ENCODE measurements around the gene VSNL1. TPM values are rescaled to one million over a fixed set of nuclear protein-coding genes. Genes with fewer than 3 reads are reported as not detected.

The VSNL1 gene
- total RNA-seq, 1 donor: 0.36 TPM

GRCh38 chr2:17547737-17548136, 7.2 kb downstream of the VSNL1 start:
- no peak overlapping the region for H2AFZ ChIP-seq (ENCODE audit: low read length)
- no peaks in the 10 kb centered on the region for H4K20me1 ChIP-seq (ENCODE audit: insufficient read depth, low read length)
- no peaks in the 10 kb centered on the region for H3K36me3 ChIP-seq (ENCODE audit: insufficient read depth, low read length)
- DNase-seq (ENCODE audit: insufficient read length, low spot score, missing footprints): no peak
- no peak overlapping the region for H3K27ac ChIP-seq (ENCODE audit: low read depth, low read length)
- peaks cover 11% of the 10 kb centered on the region for H3K27me3 ChIP-seq (ENCODE audit: insufficient read depth, low read length)
- no peak overlapping the region for H3K4me2 ChIP-seq (ENCODE audit: insufficient read depth, low read length)
- H3K4me1 ChIP-seq (ENCODE audit: insufficient read depth, low read length): peaks cover 5% of the 10 kb centered on the region
- no peaks in the 10 kb centered on the region for H3K79me2 ChIP-seq (ENCODE audit: insufficient read depth, low read length)
- TF ChIP-seq CTCF (IDR thresholded peaks at IDR 0.05; ENCODE audit: extremely low read depth, low read depth, low read length): no peak
- H3K4me3 ChIP-seq (ENCODE audit: insufficient read depth, low read length): no peak overlapping the region
- H3K9me3 ChIP-seq (ENCODE audit: low read depth, low read length): no peaks in the 10 kb centered on the region

GRCh38 chr2:17550907-17551306, 10.4 kb downstream of the VSNL1 start:
- DNase-seq (ENCODE audit: insufficient read length, low spot score, missing footprints): no peak
- Histone ChIP-seq H3K4me3 (ENCODE audit: insufficient read depth, low read length) (no peak overlapping the region), H3K36me3 (ENCODE audit: insufficient read depth, low read length) (no peaks in the 10 kb centered on the region), H3K9me3 (ENCODE audit: low read depth, low read length) (no peaks in the 10 kb centered on the region), H3K27me3 (ENCODE audit: insufficient read depth, low read length) (peaks cover 2% of the 10 kb centered on the region), H4K20me1 (ENCODE audit: insufficient read depth, low read length) (no peaks in the 10 kb centered on the region), H3K27ac (ENCODE audit: low read depth, low read length) (no peak overlapping the region), H3K4me2 (ENCODE audit: insufficient read depth, low read length) (no peak overlapping the region), H3K79me2 (ENCODE audit: insufficient read depth, low read length) (no peaks in the 10 kb centered on the region), H3K4me1 (ENCODE audit: insufficient read depth, low read length) (no peaks in the 10 kb centered on the region), H2AFZ (ENCODE audit: low read length) (no peak overlapping the region)
- no peak for TF ChIP-seq CTCF (IDR thresholded peaks at IDR 0.05; ENCODE audit: extremely low read depth, low read depth, low read length)

- Histone ChIP-seq H3K9me3 (ENCODE audit: low read depth, low read length) (no peaks in the 10 kb centered on the region), H3K4me2 (ENCODE audit: insufficient read depth, low read length) (no peak overlapping the region), H3K27me3 (ENCODE audit: insufficient read depth, low read length) (no peaks in the 10 kb centered on the region), H3K4me1 (ENCODE audit: insufficient read depth, low read length) (no peaks in the 10 kb centered on the region), H4K20me1 (ENCODE audit: insufficient read depth, low read length) (no peaks in the 10 kb centered on the region), H3K79me2 (ENCODE audit: insufficient read depth, low read length) (no peaks in the 10 kb centered on the region), H3K4me3 (ENCODE audit: insufficient read depth, low read length) (no peak overlapping the region), H3K36me3 (ENCODE audit: insufficient read depth, low read length) (no peaks in the 10 kb centered on the region), H3K27ac (ENCODE audit: low read depth, low read length) (no peak overlapping the region), H2AFZ (ENCODE audit: low read length) (no peak overlapping the region)
- no peak for TF ChIP-seq CTCF (IDR thresholded peaks at IDR 0.05; ENCODE audit: extremely low read depth, low read depth, low read length)
- DNase-seq (ENCODE audit: insufficient read length, low spot score, missing footprints): no peak
These were observed 14.7 kb downstream of the VSNL1 start for GRCh38 chr2:17555150-17555549.

GRCh38 chr2:17557596-17557995, 17.1 kb downstream of the VSNL1 start:
- Histone ChIP-seq H3K36me3 (ENCODE audit: insufficient read depth, low read length) (no peaks in the 10 kb centered on the region), H2AFZ (ENCODE audit: low read length) (no peak overlapping the region), H4K20me1 (ENCODE audit: insufficient read depth, low read length) (no peaks in the 10 kb centered on the region), H3K79me2 (ENCODE audit: insufficient read depth, low read length) (no peaks in the 10 kb centered on the region), H3K4me3 (ENCODE audit: insufficient read depth, low read length) (no peak overlapping the region), H3K27me3 (ENCODE audit: insufficient read depth, low read length) (peaks cover 2% of the 10 kb centered on the region), H3K4me2 (ENCODE audit: insufficient read depth, low read length) (no peak overlapping the region), H3K4me1 (ENCODE audit: insufficient read depth, low read length) (no peaks in the 10 kb centered on the region), H3K27ac (ENCODE audit: low read depth, low read length) (no peak overlapping the region), H3K9me3 (ENCODE audit: low read depth, low read length) (no peaks in the 10 kb centered on the region)
- no peak for TF ChIP-seq CTCF (IDR thresholded peaks at IDR 0.05; ENCODE audit: extremely low read depth, low read depth, low read length)
- no peak for DNase-seq (ENCODE audit: insufficient read length, low spot score, missing footprints)

Measured in osteoblast (primary cell).